ENCODE measurements around the gene SMIM28.

DNA sequence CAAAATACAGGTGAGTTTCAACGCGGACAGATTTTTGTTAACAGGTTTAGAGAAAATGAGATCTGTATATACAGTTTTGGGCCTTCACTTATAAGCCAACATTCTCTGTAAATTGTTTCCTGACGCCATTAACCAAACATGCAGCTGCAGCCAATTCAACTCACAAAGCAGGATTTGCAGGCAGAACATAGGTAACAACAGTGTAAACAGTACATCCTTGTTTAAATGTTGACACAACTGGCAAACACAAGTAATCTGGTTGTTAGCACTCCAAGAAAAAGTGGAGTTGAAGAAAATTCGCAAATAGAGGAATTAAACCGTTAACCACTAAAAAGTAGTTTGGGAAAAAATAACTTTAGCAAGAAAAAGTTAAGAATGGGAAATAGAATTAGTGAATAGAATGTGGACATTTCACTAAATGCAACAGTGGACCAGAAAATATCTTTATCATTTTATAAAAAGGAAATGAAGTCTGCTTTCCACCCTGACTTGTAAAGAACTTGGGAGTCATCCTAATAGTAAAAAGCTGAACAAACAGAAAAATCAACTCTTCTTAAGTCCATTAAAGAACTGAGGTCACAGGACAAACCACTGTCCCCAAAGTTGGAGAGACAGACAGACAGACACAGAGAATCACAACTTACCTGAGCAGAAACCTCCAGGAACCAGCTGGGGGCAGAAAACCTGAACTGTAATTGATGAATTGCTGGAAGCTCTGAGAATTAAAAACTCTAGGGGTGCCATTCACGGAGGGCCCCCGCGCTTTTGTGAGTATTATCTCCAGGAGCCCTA is 10.1 kb downstream of the SMIM28 start:
- TF ChIP-seq POLR2AphosphoS5 (IDR thresholded peaks at IDR 0.05; ENCODE audit: insufficient read depth, low read depth, low read length) (no peak), EZH2 (IDR thresholded peaks at IDR 0.05; ENCODE audit: borderline replicate concordance, low read depth, low read length, severe bottlenecking) (no peak), POLR2A (IDR thresholded peaks at IDR 0.05; ENCODE audit: low read depth, low read length) (no peak)
- TF ChIP-seq, protein P1, sequence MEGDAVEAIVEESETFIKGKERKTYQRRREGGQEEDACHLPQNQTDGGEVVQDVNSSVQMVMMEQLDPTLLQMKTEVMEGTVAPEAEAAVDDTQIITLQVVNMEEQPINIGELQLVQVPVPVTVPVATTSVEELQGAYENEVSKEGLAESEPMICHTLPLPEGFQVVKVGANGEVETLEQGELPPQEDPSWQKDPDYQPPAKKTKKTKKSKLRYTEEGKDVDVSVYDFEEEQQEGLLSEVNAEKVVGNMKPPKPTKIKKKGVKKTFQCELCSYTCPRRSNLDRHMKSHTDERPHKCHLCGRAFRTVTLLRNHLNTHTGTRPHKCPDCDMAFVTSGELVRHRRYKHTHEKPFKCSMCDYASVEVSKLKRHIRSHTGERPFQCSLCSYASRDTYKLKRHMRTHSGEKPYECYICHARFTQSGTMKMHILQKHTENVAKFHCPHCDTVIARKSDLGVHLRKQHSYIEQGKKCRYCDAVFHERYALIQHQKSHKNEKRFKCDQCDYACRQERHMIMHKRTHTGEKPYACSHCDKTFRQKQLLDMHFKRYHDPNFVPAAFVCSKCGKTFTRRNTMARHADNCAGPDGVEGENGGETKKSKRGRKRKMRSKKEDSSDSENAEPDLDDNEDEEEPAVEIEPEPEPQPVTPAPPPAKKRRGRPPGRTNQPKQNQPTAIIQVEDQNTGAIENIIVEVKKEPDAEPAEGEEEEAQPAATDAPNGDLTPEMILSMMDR (IDR thresholded peaks at IDR 0.05; ENCODE audit: extremely low read depth in 1 of 2, insufficient read depth in 1 of 2, low read depth in 1 of 2, low read length in 2 of 2) = no peak
